A549 (cell line): Measurements from ENCODE around the gene MED9. TPM values are rescaled to one million over a fixed set of nuclear protein-coding genes. Genes with fewer than 3 reads are reported as not detected.

Experiments
- ATAC-seq, 2 experiments: fragments of 200-7000 bp in 1 of 2; fragments of >200 bp in 1 of 2; cut with Nextera tagmentation in 1 of 2; cut with Tn5 transposase in 1 of 2; 3 replicates each; pipeline versions ENCODE4 v1.8.0 to v1.9.1; 2018 to 2020; ENCODE audit warnings: mild to moderate bottlenecking in 1 of 2, moderate library complexity in 1 of 2
- CTCF ChIA-PET: fragments of 300-600 bp; sonication (Branson Sonifier 250); formaldehyde crosslinking; extraction: SDS; loops from one replicate; lab custom pipeline; 2021; ENCODE audit warnings: antibody characterized with exemption, inconsistent platforms; lab: Yijun Ruan, JAX
- POLR2A ChIA-PET: fragments of 350-600 bp; formaldehyde crosslinking; extraction: SDS; loops from one replicate; lab custom pipeline; 2021; ENCODE audit warnings: antibody characterized with exemption, inconsistent platforms; lab: Yijun Ruan, JAX
- DNase-seq, 2 experiments: peaks; one replicate each; pipeline versions ENCODE4 v3.0.0 to v3.0.0-alpha.2; 2011 to 2016; ENCODE audit warnings: low read depth in 1 of 2, low spot score in 1 of 2
- FAIRE-seq: peaks from 2 replicates; lab custom pipeline; 2011; peaks lifted over from hg19 to GRCh38; lab: Jason Lieb, UNC
- H3K27ac ChIP-seq, 2 experiments: fragments of >200 bp; sonication (Bioruptor Twin); formaldehyde crosslinking; 3 replicates each; pipeline ENCODE4 v1.5.1; 2016 to 2017
- H3K4me1 ChIP-seq: fragments of >200 bp; sonication (Bioruptor Twin); formaldehyde crosslinking; 3 replicates; pipeline ENCODE4 v1.6.1; 2016
- H3K4me2 ChIP-seq: fragments of >200 bp; sonication (Bioruptor Twin); formaldehyde crosslinking; 3 replicates; pipeline ENCODE4 v1.6.1; 2016
- H3K4me3 ChIP-seq: fragments of >200 bp; sonication (Bioruptor Twin); formaldehyde crosslinking; 3 replicates; pipeline ENCODE4 v1.5.1; 2016
- H3K9me3 ChIP-seq: fragments of >200 bp; sonication (Bioruptor Twin); formaldehyde crosslinking; 3 replicates; pipeline ENCODE4 v1.6.1; 2016
- CEBPB ChIP-seq, 2 experiments: fragments of >200 bp in 1 of 2; sonication (Bioruptor Twin) in 1 of 2; formaldehyde crosslinking in 1 of 2; IDR thresholded peaks; 2 replicates each; pipeline ENCODE4 v1.6.1; 2012 to 2016
- EP300 ChIP-seq, 2 experiments: fragments of >200 bp; sonication (Bioruptor Twin); formaldehyde crosslinking; IDR thresholded peaks; 2 replicates in 1 of 2; 3 replicates in 1 of 2; pipeline ENCODE4 v1.6.1; 2016 to 2017
- FOSL2 ChIP-seq, 2 experiments: fragments of 450-650 bp in 1 of 2; fragments of >200 bp in 1 of 2; sonication (Bioruptor Twin) in 1 of 2; formaldehyde crosslinking; IDR thresholded peaks; 2 replicates each; pipeline versions ENCODE4 v1.5.0 to v1.6.1; 2016 to 2020; ENCODE audit warnings: mild to moderate bottlenecking in 1 of 2, moderate library complexity in 1 of 2
- GATA3 ChIP-seq: IDR thresholded peaks from 2 replicates; pipeline ENCODE4 v1.6.1; 2012; ENCODE audit warnings: borderline replicate concordance
- HOXB13 ChIP-seq: fragments of 250-450 bp; sonication (Bioruptor Pico); IDR thresholded peaks from 2 replicates; pipeline ENCODE4 v1.5.0; 2020; ENCODE audit warnings: low read depth, mild to moderate bottlenecking, moderate library complexity
- JUN ChIP-seq, 2 experiments: fragments of >200 bp; sonication (Bioruptor Twin); formaldehyde crosslinking; IDR thresholded peaks; 2 replicates in 1 of 2; 3 replicates in 1 of 2; pipeline ENCODE4 v1.6.1; 2016 to 2017
- JUNB ChIP-seq: fragments of >200 bp; sonication (Bioruptor Twin); formaldehyde crosslinking; IDR thresholded peaks from 2 replicates; pipeline ENCODE4 v1.6.1; 2016
- KDM1A ChIP-seq: fragments of 200-600 bp; sonication (generic); IDR thresholded peaks from 2 replicates; pipeline ENCODE4 v1.6.1; 2016; ENCODE audit warnings: low read depth, mild to moderate bottlenecking
- MAFK ChIP-seq: fragments of 450-650 bp; IDR thresholded peaks from 2 replicates; pipeline ENCODE4 v1.6.1; 2014; ENCODE audit not compliant: partially characterized antibody
- MYC ChIP-seq: IDR thresholded peaks from 2 replicates; pipeline ENCODE4 v1.6.1; 2012; ENCODE audit warnings: mild to moderate bottlenecking, inconsistent platforms, low read length, improper control_type of control experiment, borderline replicate concordance
- NFE2L2 ChIP-seq: fragments of 150-350 bp; conservative IDR thresholded peaks from 2 replicates; pipeline ENCODE4 v1.6.1; 2014; ENCODE audit warnings: low read length
- RAD21 ChIP-seq, 2 experiments: fragments of >200 bp in 1 of 2; sonication (Bioruptor Twin) in 1 of 2; formaldehyde crosslinking in 1 of 2; IDR thresholded peaks in 1 of 2; conservative IDR thresholded peaks in 1 of 2; 2 replicates in 1 of 2; 3 replicates in 1 of 2; pipeline ENCODE4 v1.6.1; 2012 to 2018; ENCODE audit warnings: inconsistent platforms in 1 of 2
- TFCP2L1 ChIP-seq: fragments of 250-450 bp; sonication (Bioruptor Pico); IDR thresholded peaks from 2 replicates; pipeline ENCODE4 v1.5.0; 2021; ENCODE audit warnings: mild to moderate bottlenecking
- WGBS: methylation state at CpG from one replicate; pipeline ENCODE4 v1.1.6; 2017; ENCODE audit errors: missing lambda C conversion rate; 5-methylcytosine and 5-hydroxymethylcytosine counted together
- polyA plus RNA-seq, 4 experiments: library from polyadenylated mRNA; depleted of rRNA in 3 of 4; stranded (reverse); fragments of >200 nt; fragmentation: RNase III in 1 of 4; extraction: RNeasy Plus Mini Kit Qiagen cat#74134 plus additional on column Dnase treatment in 1 of 4; gene quantifications; 2 replicates in 3 of 4; 3 replicates in 1 of 4; pipeline ENCODE4 v1.2.3, GENCODE V29; 2011 to 2017
- TF ChIP-seq, protein P1 (sequence below): IDR thresholded peaks from 2 replicates; pipeline ENCODE4 v1.6.1; 2012
- TF ChIP-seq, protein P2 (sequence below): fragments of >200 bp; sonication (Bioruptor Twin); formaldehyde crosslinking; IDR thresholded peaks from 3 replicates; pipeline ENCODE4 v1.6.1; 2016
- TF ChIP-seq, protein P3 (sequence below): fragments of >200 bp; sonication (Bioruptor Twin); formaldehyde crosslinking; IDR thresholded peaks from 3 replicates; pipeline ENCODE4 v1.5.1; 2016

The MED9 gene
- polyA plus RNA-seq, 2 of the 4 experiments (the other 2 are of a cell fraction), result 15.2 to 17.4 TPM

DNA sequence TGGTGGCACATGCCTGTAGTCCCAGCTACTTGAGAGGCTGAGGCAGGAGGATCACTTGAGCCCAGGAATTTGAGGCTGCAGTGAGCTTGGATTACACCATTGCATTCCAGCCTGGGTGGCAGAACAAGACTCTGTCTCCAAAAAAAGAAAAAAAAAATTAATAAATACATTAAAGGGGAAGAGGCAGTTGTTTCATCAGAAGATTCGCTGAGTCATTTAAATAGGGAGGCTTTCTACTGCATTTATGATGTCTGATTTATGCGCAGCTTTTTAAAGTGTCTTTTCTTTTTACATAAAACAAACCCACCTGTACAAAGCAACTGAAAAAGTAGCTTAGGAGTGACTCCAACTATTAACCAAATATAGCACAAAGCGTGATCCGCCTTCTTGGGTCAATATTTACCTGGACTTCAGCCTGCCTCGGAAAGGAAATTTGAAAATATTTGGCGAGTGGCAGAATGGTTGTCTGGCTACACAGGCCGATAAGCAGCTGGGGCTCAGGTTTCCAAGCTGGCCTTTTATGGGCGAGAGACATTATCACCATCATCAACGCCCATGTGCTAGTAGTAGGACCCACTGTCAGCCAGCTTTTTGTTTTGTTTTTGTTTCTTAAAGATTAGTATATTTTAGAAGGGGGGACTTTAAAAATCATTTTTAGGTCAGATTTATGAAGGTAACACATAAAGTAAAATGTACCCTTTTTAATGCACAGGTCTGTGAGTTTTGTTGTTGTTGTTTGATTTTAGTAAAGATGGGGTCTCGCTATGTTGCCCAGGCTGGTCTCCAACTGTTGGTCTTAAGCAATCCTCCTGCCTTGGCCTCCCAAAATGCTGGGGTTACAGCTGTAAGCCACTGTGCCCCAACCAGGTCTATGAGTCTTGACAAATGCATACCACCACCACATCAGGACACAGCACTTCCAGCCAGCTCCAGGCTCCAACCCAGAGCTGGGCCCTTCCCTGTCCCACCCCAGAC is 61.9 kb downstream of the MED9 start:
- DNase-seq (peak; percentile 82 to 89), FAIRE-seq (peak; percentile 82), ATAC-seq (peak; percentile 26 to 74; a peak in 5 of 6 replicates)
- CTCF ChIA-PET, result interaction anchor here (0.7 to 7.2 kb wide), 10 partner anchors 9 to 183 kb away, joined by 3 to 81 read pairs (median 5); partner anchors contain the start of gene RASD1
- POLR2A ChIA-PET, result interaction anchor here (0.8 to 1.6 kb wide), 2 partner anchors 42 to 53 kb away, joined by 3 to 12 read pairs; partner anchors contain the start of genes PEMT and RASD1
- TF ChIP-seq FOSL2 (IDR thresholded peaks at IDR 0.05), result 0 out of 2 replicates have a peak, but pooled peaks have one; percentile 8
- TF ChIP-seq FOSL2 (CRISPR knock-in tag; IDR thresholded peaks at IDR 0.05), result peak; percentile 45; the same call in 1 of the 2 replicates
- no peak for TF ChIP-seq KDM1A
- peak; percentile 65 to 84; a peak in 3 of 5 replicates for TF ChIP-seq JUN (IDR thresholded peaks at IDR 0.05)
- TF ChIP-seq, protein P1, sequence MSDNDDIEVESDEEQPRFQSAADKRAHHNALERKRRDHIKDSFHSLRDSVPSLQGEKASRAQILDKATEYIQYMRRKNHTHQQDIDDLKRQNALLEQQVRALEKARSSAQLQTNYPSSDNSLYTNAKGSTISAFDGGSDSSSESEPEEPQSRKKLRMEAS, result no peak
- TF ChIP-seq CEBPB (IDR thresholded peaks at IDR 0.05), result peak; percentile 16 to 23; a peak in 1 of 4 replicates
- no peak for TF ChIP-seq TFCP2L1 (CRISPR knock-in tag)
- peak; percentile 53; the same call in 1 of the 2 replicates for TF ChIP-seq GATA3
- peak in 1 of 2 experiments; percentile 70; a peak in 3 of 5 replicates for TF ChIP-seq EP300 (IDR thresholded peaks at IDR 0.05)
- TF ChIP-seq RAD21 (conservative IDR thresholded peaks at IDR 0.05 in 1 of 2, IDR thresholded peaks at IDR 0.05 in 1 of 2), result peak in 1 of 2 experiments; percentile 21; a peak in 1 of 5 replicates
- peak; percentile 98 for TF ChIP-seq MAFK
- TF ChIP-seq, protein P2, sequence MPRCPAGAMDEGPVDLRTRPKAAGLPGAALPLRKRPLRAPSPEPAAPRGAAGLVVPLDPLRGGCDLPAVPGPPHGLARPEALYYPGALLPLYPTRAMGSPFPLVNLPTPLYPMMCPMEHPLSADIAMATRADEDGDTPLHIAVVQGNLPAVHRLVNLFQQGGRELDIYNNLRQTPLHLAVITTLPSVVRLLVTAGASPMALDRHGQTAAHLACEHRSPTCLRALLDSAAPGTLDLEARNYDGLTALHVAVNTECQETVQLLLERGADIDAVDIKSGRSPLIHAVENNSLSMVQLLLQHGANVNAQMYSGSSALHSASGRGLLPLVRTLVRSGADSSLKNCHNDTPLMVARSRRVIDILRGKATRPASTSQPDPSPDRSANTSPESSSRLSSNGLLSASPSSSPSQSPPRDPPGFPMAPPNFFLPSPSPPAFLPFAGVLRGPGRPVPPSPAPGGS, result 0 out of 3 replicates have a peak, but pooled peaks have one; percentile 41
- peak; percentile 86 for TF ChIP-seq NFE2L2
- TF ChIP-seq JUNB, result peak; percentile 40
- 0 out of 2 replicates have a peak, but pooled peaks have one; percentile 40 for TF ChIP-seq MYC
- 18% methylated on average over 10 of the region's 10 CpGs for WGBS
- Histone ChIP-seq H3K9me3 (no peaks in the 10 kb centered on the region), H3K27ac (peak overlapping the region; percentile 76 to 87), H3K4me1 (peaks cover 55% of the 10 kb centered on the region), H3K4me3 (no peak overlapping the region), H3K4me2 (peak overlapping the region; percentile 53)

DNA sequence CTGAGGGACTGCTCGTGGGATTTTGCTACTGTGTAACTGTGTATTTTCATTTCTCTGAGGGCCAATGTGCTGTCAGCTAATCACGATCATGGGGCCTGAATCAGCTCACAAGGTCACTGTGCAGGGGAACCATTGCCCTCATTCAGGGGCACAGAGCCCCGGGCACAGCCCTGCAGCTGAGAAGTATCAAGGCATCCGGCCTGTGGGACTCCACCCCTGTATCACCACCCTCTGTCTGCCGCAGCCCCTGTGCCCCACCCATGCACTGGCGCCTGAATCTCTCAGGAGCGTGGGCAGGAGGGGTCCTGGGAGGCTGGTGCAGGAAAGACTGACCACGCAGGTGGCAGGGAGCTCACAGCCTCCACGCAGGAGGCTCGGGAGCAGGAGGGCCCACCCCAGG is 62.8 kb downstream of the MED9 start:
- 86% methylated on average over 10 of the region's 10 CpGs for WGBS
- Histone ChIP-seq H3K4me2 (peak overlapping the region; percentile 53; the same call in 1 of the 3 replicates), H3K4me3 (no peak overlapping the region), H3K4me1 (peaks cover 50% of the 10 kb centered on the region), H3K9me3 (no peaks in the 10 kb centered on the region), H3K27ac (peak overlapping the region; percentile 76 to 87)
- FAIRE-seq (no peak), DNase-seq (no peak), ATAC-seq (no peak)
- CTCF ChIA-PET, result interaction anchor here (1.5 to 7.2 kb wide), 4 partner anchors 30 to 184 kb away, joined by 5 to 81 read pairs (median 22); partner anchors contain the start of gene RASD1
- POLR2A ChIA-PET, result no interaction called here
- TF ChIP-seq HOXB13 (no peak), JUNB (no peak)
- TF ChIP-seq, protein P3, sequence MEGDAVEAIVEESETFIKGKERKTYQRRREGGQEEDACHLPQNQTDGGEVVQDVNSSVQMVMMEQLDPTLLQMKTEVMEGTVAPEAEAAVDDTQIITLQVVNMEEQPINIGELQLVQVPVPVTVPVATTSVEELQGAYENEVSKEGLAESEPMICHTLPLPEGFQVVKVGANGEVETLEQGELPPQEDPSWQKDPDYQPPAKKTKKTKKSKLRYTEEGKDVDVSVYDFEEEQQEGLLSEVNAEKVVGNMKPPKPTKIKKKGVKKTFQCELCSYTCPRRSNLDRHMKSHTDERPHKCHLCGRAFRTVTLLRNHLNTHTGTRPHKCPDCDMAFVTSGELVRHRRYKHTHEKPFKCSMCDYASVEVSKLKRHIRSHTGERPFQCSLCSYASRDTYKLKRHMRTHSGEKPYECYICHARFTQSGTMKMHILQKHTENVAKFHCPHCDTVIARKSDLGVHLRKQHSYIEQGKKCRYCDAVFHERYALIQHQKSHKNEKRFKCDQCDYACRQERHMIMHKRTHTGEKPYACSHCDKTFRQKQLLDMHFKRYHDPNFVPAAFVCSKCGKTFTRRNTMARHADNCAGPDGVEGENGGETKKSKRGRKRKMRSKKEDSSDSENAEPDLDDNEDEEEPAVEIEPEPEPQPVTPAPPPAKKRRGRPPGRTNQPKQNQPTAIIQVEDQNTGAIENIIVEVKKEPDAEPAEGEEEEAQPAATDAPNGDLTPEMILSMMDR, result no peak
